Measurements from ENCODE around the gene PSAP.

- TF ChIP-seq CTCF (IDR thresholded peaks at IDR 0.05) (no peak), POLR2A (IDR thresholded peaks at IDR 0.05) (no peak)
Measured at GRCh38 chr10:71837098-71837827, 13.8 kb downstream of the PSAP start.
